NCI-H345 treated with DMSO at 0.1 percent for 48 hours (cell line): ENCODE measurements around the gene SMC1B.
"Not testable (repeated sequence)": the region's sequence is repeated elsewhere in the genome, so short reads cannot be mapped to it uniquely, and the experiment has no call there.

Experiments used
- DNase-seq: peaks from one replicate; lab custom pipeline; 2025; ENCODE audit not compliant: unreplicated experiment; lab: John Stamatoyannopoulos, UW

Gene SMC1B

GRCh38 chr22:45305456-45306075 is 107.8 kb downstream of the SMC1B start:
- DNase-seq, result no peak

- DNase-seq, result no peak
Observed at GRCh38 chr22:45304971-45305370, 108.4 kb downstream of the SMC1B start.

- DNase-seq, result no peak
Observed at GRCh38 chr22:45303181-45303580, 110.2 kb downstream of the SMC1B start.

GRCh38 chr22:45302751-45303150 is 110.6 kb downstream of the SMC1B start:
- DNase-seq, result no peak

GRCh38 chr22:45298934-45299505 is 114.4 kb downstream of the SMC1B start:
- no peak for DNase-seq

- DNase-seq, result no peak
Observed at GRCh38 chr22:45296628-45297297, 116.6 kb downstream of the SMC1B start.

GRCh38 chr22:45295492-45295891 is 117.9 kb downstream of the SMC1B start:
- no peak for DNase-seq

- DNase-seq, result not testable (repeated sequence)
Observed at GRCh38 chr22:45295004-45295403, 118.4 kb downstream of the SMC1B start.
